Measurements from ENCODE around the gene HP1BP3.
"Not testable (repeated sequence)": the region's sequence is repeated elsewhere in the genome, so short reads cannot be mapped to it uniquely, and the experiment has no call there.

The HP1BP3 gene

GRCh38 chr1:20792196-20792595, 5.1 kb upstream of the HP1BP3 start:
- TF ChIP-seq, protein P1, sequence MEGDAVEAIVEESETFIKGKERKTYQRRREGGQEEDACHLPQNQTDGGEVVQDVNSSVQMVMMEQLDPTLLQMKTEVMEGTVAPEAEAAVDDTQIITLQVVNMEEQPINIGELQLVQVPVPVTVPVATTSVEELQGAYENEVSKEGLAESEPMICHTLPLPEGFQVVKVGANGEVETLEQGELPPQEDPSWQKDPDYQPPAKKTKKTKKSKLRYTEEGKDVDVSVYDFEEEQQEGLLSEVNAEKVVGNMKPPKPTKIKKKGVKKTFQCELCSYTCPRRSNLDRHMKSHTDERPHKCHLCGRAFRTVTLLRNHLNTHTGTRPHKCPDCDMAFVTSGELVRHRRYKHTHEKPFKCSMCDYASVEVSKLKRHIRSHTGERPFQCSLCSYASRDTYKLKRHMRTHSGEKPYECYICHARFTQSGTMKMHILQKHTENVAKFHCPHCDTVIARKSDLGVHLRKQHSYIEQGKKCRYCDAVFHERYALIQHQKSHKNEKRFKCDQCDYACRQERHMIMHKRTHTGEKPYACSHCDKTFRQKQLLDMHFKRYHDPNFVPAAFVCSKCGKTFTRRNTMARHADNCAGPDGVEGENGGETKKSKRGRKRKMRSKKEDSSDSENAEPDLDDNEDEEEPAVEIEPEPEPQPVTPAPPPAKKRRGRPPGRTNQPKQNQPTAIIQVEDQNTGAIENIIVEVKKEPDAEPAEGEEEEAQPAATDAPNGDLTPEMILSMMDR (conservative IDR thresholded peaks at IDR 0.05; ENCODE audit: control insufficient read depth, insufficient read depth, low read depth, low read length), result no peak
- H3K4me3 ChIP-seq (ENCODE audit: control insufficient read depth, low read depth, low read length), result no peak overlapping the region
- DNase-seq (ENCODE audit: low read depth), result peak; percentile 94

DNA sequence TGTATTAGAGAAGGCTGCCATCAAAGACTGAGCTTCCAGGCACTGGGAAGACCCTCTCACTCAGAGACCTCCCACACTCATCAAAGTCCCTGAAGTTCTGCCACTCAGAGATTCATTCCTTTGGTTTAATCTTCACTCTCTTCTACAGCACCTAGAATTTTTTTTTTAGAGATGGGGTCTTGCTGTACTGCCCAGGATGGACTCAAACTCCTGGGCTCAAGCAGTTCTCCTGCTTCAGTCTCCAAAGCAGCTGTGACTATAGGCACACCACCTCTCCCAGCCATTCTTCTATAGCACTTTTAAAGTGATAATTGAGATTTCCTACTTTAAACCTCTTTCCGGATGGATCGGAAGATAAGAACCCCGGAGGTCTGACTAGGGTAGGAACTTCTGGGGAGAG, 3.7 kb upstream of the HP1BP3 start:
- no peak for DNase-seq (ENCODE audit: low read depth)
- H3K4me3 ChIP-seq (ENCODE audit: control insufficient read depth, low read depth, low read length), result no peak overlapping the region
- TF ChIP-seq, protein P1 (conservative IDR thresholded peaks at IDR 0.05; ENCODE audit: control insufficient read depth, insufficient read depth, low read depth, low read length), result no peak

DNA sequence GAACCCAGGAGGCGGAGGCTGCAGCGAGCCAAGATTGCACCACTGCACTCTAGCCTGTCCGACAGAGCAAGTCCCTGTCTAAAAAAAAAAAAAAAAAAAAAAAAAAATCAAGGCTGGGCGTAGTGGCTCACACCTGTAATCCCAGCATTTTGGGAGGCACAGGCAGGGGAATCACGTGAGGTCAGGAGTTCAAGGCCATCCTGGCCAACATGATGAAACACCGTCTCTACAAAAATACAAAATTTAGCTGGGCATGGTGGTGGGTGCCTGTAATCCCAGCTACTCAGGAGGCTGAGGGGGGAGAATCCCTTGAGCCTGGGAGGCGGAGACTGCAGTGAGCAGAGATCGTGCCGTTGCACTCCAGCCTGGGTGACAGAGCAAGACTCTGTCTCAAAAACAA, 2.5 kb upstream of the HP1BP3 start:
- not testable (repeated sequence) for DNase-seq (ENCODE audit: low read depth); H3K4me3 ChIP-seq (ENCODE audit: control insufficient read depth, low read depth, low read length)

DNA sequence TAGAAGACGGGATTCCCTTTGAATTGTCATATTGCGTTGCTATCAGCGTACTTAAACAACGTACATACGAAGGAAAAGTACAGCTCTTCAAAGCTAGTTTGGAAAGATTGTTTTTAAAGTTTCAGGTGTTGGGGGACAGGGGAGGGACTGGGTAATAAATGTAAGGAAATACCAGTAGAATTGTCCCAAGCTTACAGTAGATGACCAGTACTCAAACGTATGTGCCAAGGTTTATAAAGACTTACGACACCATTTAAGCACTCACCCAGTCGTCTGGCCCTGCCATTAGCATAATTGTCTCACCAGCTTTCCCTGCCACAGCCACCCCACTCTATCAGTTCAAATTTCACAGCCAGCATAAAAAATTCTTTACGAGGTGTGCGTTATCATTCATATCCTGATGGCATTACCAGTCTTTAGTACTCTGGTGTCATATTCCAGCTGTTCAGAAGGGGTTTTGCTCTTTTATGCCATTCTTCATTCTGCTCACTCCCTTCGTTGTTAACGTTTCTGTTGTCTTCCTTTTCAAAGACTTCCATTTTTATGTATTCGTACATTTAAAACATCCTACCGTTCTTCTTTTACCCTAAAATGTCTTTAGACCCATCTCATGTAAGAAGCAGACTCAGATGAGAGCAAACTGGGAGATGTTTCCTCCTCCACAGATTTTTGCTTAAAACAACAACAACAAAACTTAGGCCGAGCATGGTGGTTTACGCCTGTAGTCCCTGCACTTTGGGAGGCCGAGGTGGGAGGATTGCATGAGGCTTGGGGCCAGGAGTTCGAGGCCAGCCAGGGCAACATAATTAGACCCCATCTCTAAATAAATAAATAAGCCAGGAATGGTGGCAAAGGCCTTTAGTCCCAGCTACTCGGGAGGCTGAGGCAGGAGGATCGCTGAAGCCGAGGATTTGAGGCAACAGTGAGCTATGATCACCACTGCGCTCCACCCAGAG, 1.0 kb upstream of the HP1BP3 start:
- DNase-seq (ENCODE audit: low read depth), result peak; percentile 70
- H3K4me3 ChIP-seq (ENCODE audit: control insufficient read depth, low read depth, low read length), result peak overlapping the region; percentile 64

DNA sequence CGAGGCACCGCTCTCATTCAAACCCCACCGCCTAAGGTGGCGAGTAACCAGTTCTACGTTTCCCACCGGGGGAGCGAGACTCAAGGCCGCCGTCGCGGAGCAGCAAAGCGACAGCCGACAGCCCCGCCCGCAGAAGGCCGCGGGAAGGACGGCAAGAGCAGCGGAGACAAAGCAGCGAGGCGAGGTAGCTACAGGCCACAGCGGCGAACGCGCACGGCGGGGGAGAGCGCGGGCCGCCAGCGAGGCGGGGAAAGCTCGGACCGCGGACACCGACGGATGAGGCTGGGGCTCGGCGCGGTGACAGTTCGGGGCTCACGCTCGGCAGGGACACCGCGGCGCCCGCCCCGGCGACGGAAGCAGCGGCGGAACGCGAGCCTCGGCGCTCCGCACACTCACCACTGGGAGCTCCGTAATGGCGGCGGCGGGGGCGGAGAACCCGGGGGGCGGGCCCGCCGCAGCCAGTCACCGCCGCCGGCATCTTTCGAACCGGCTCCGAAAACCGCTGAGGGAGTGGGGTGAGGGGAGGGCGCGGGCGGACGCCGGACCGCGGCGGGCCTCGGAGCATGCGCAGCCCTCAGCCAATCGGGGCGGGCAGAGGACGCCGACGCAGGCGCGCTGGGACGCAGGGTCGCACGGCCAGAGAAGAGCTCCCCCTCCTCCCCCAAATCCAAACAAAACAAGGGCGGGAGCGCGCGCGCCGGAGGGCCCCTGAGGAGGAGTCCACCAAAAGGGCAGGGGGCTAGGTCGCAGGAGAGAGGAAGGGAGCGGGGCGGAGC, 666 bp downstream of the HP1BP3 start:
- TF ChIP-seq, protein P1 (conservative IDR thresholded peaks at IDR 0.05; ENCODE audit: control insufficient read depth, insufficient read depth, low read depth, low read length), result no peak
- H3K4me3 ChIP-seq (ENCODE audit: control insufficient read depth, low read depth, low read length), result peak overlapping the region; percentile 97
- peak; percentile 89 for DNase-seq (ENCODE audit: low read depth)

More for the DNA sequence above, 1.0 kb upstream of the HP1BP3 start:
- TF ChIP-seq, protein P1 (conservative IDR thresholded peaks at IDR 0.05; ENCODE audit: control insufficient read depth, insufficient read depth, low read depth, low read length), result no peak

DNA sequence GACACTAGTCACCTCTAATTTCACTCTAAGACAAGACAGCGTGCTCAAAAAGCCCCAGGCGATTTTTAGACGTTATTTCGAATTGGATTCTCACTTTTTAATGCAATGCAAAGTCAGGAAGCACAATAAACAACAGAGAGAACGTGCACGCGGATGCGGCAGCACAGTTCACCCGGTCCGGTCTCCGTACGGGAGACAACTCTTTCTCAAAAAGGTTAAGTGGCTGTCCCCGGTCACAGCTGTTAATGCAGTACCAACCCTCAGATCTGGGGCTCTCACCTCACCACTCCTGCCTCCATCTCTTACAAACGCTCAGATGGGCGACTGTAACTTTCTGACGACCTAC, 1.2 kb downstream of the HP1BP3 start:
- TF ChIP-seq, protein P1 (conservative IDR thresholded peaks at IDR 0.05; ENCODE audit: control insufficient read depth, insufficient read depth, low read depth, low read length), result no peak
- peak overlapping the region; percentile 97 for H3K4me3 ChIP-seq (ENCODE audit: control insufficient read depth, low read depth, low read length)
- DNase-seq (ENCODE audit: low read depth), result peak; percentile 4

GRCh38 chr1:20775700-20776099, 11.4 kb downstream of the HP1BP3 start:
- no peak for DNase-seq (ENCODE audit: low read depth)
- H3K4me3 ChIP-seq (ENCODE audit: control insufficient read depth, low read depth, low read length), result no peak overlapping the region
- TF ChIP-seq, protein P1 (conservative IDR thresholded peaks at IDR 0.05; ENCODE audit: control insufficient read depth, insufficient read depth, low read depth, low read length), result no peak

Data from fibroblast of mammary gland (primary cell).